HepG2 (cell line): ENCODE data around the gene AXIN1. TPM values are rescaled to one million over a fixed set of nuclear protein-coding genes. Genes with fewer than 3 reads are reported as not detected.

Experiments used
- ARHGAP35 ChIP-seq: sonication (generic); formaldehyde crosslinking; IDR thresholded peaks from 2 replicates; pipeline ENCODE4 v1.9.0; 2022; ENCODE audit warnings: mild to moderate bottlenecking, inconsistent platforms, moderate library complexity, missing genetic modification reagents, borderline replicate concordance
- ARID2 ChIP-seq: sonication (generic); formaldehyde crosslinking; IDR thresholded peaks from 2 replicates; pipeline ENCODE4 v1.8.1; 2022; ENCODE audit warnings: mild to moderate bottlenecking, missing genetic modification reagents, borderline replicate concordance
- ATM ChIP-seq: fragments of 450-650 bp; IDR thresholded peaks from 2 replicates; pipeline ENCODE4 v1.7.1; 2017; ENCODE audit warnings: mild to moderate bottlenecking, borderline replicate concordance
- BRCA1 ChIP-seq: sonication (generic); formaldehyde crosslinking; IDR thresholded peaks from 2 replicates; pipeline ENCODE4 v1.4.0; 2020; ENCODE audit warnings: missing genetic modification reagents
- CCDC6 ChIP-seq: sonication (generic); formaldehyde crosslinking; IDR thresholded peaks from 2 replicates; pipeline ENCODE4 v1.8.1; 2022; ENCODE audit warnings: mild to moderate bottlenecking, missing genetic modification reagents, moderate library complexity
- EED ChIP-seq: sonication (generic); formaldehyde crosslinking; IDR thresholded peaks from 2 replicates; pipeline ENCODE4 v1.5.0; 2020; ENCODE audit warnings: mild to moderate bottlenecking, missing genetic modification reagents
- GATAD2A ChIP-seq: IDR thresholded peaks from 2 replicates; pipeline ENCODE4 v1.6.1; 2016
- HMG20B ChIP-seq: conservative IDR thresholded peaks from 2 replicates; pipeline ENCODE4 v1.6.1; 2016; ENCODE audit warnings: missing genetic modification reagents, missing compliant biosample characterization
- KLF16 ChIP-seq, 2 experiments: sonication (generic) in 1 of 2; formaldehyde crosslinking in 1 of 2; IDR thresholded peaks; 2 replicates each; pipeline versions ENCODE4 v1.6.1 to v1.8.0; 2016 to 2023; ENCODE audit warnings: missing genetic modification reagents in 2 of 2, missing compliant biosample characterization in 1 of 2
- MYC ChIP-seq: sonication (generic); formaldehyde crosslinking; IDR thresholded peaks from 2 replicates; pipeline ENCODE4 v1.9.0; 2021; ENCODE audit warnings: missing genetic modification reagents, borderline replicate concordance
- NFRKB ChIP-seq: fragments of 450-650 bp; IDR thresholded peaks from 2 replicates; pipeline ENCODE4 v1.6.1; 2017
- PAF1 ChIP-seq: IDR thresholded peaks from 2 replicates; pipeline ENCODE4 v1.6.1; 2016; ENCODE audit warnings: missing genetic modification reagents, missing compliant biosample characterization
- PAX8 ChIP-seq: sonication (generic); formaldehyde crosslinking; IDR thresholded peaks from 2 replicates; pipeline ENCODE4 v1.8.0; 2022; ENCODE audit warnings: mild to moderate bottlenecking, missing genetic modification reagents, borderline replicate concordance
- SNAI1 ChIP-seq: sonication (generic); formaldehyde crosslinking; IDR thresholded peaks from 2 replicates; pipeline ENCODE4 v1.5.0; 2020; ENCODE audit warnings: mild to moderate bottlenecking, missing genetic modification reagents, borderline replicate concordance
- THYN1 ChIP-seq: sonication (generic); formaldehyde crosslinking; IDR thresholded peaks from 2 replicates; pipeline ENCODE4 v1.8.1; 2023; ENCODE audit warnings: low read depth, mild to moderate bottlenecking, moderate library complexity, missing genetic modification reagents, borderline replicate concordance
- ZNF235 ChIP-seq: sonication (generic); formaldehyde crosslinking; IDR thresholded peaks from 2 replicates; pipeline ENCODE4 v1.8.1; 2023; ENCODE audit warnings: mild to moderate bottlenecking, missing genetic modification reagents, borderline replicate concordance
- ZNF264 ChIP-seq: sonication (generic); formaldehyde crosslinking; IDR thresholded peaks from 2 replicates; pipeline ENCODE4 v1.4.0; 2020; ENCODE audit warnings: missing genetic modification reagents
- ZNF354B ChIP-seq: sonication (generic); formaldehyde crosslinking; IDR thresholded peaks from 2 replicates; pipeline ENCODE4 v1.8.0; 2022; ENCODE audit warnings: mild to moderate bottlenecking, missing genetic modification reagents
- ZNF460 ChIP-seq: sonication (generic); formaldehyde crosslinking; IDR thresholded peaks from 2 replicates; pipeline ENCODE4 v1.5.1; 2020; ENCODE audit warnings: missing genetic modification reagents, mild to moderate bottlenecking, borderline replicate concordance
- ZNF468 ChIP-seq: sonication (generic); formaldehyde crosslinking; IDR thresholded peaks from 2 replicates; pipeline ENCODE4 v1.8.0; 2022; ENCODE audit warnings: mild to moderate bottlenecking, moderate library complexity, missing genetic modification reagents
- ZNF510 ChIP-seq: sonication (generic); formaldehyde crosslinking; IDR thresholded peaks from 2 replicates; pipeline ENCODE4 v1.4.0; 2020; ENCODE audit warnings: low read depth, mild to moderate bottlenecking, missing genetic modification reagents
- ZNF773 ChIP-seq: sonication (generic); formaldehyde crosslinking; IDR thresholded peaks from 2 replicates; pipeline ENCODE4 v1.4.0; 2020; ENCODE audit warnings: missing genetic modification reagents, borderline replicate concordance
- ZNF816 ChIP-seq: sonication (generic); formaldehyde crosslinking; IDR thresholded peaks from 2 replicates; pipeline ENCODE4 v1.8.0; 2022; ENCODE audit warnings: missing genetic modification reagents, mild to moderate bottlenecking, borderline replicate concordance
- ZNF878 ChIP-seq: sonication (generic); formaldehyde crosslinking; IDR thresholded peaks from 2 replicates; pipeline ENCODE4 v1.8.1; 2023; ENCODE audit warnings: mild to moderate bottlenecking, missing genetic modification reagents, moderate library complexity
- polyA plus RNA-seq, 8 experiments: library from polyadenylated mRNA; depleted of rRNA in 3 of 8; stranded (reverse) in 7 of 8; unstranded in 1 of 8; fragments of >200 nt; fragmentation: Illumina TruSeq in 4 of 8; extraction: Trizol in 4 of 8; gene quantifications; 2 replicates each; pipeline versions ENCODE4 v1.2.1 to v1.2.3, GENCODE V29; 2011 to 2016; ENCODE audit warnings: low read depth in 4 of 8, missing spikeins in 1 of 8, mixed read lengths in 1 of 8; ENCODE audit not compliant: insufficient read depth in 1 of 8
- total RNA-seq, 5 experiments: library from RNA; depleted of rRNA; stranded (reverse); fragments of >200 nt; fragmentation: Illumina TruSeq; extraction: Trizol; gene quantifications; 2 replicates each; pipeline ENCODE4 v1.2.3, GENCODE V29; 2016; ENCODE audit warnings: low read depth in 1 of 5
- TF ChIP-seq, protein P1 (sequence below): IDR thresholded peaks from 2 replicates; pipeline ENCODE4 v1.6.1; 2016; ENCODE audit warnings: missing compliant biosample characterization, missing genetic modification reagents, borderline replicate concordance
- TF ChIP-seq, protein P2 (sequence below): IDR thresholded peaks from 2 replicates; pipeline ENCODE4 v1.6.1; 2018; ENCODE audit warnings: missing genetic modification reagents
- TF ChIP-seq, protein P3 (sequence below): sonication (generic); formaldehyde crosslinking; IDR thresholded peaks from 2 replicates; pipeline ENCODE4 v1.4.0; 2020; ENCODE audit warnings: mild to moderate bottlenecking, missing genetic modification reagents

The AXIN1 gene
- total and polyA plus RNA-seq, 2 of the 13 experiments (the other 11 are each of a cell fraction or from before 2014, with no cell fraction given) = 24.0 to 26.0 TPM

DNA sequence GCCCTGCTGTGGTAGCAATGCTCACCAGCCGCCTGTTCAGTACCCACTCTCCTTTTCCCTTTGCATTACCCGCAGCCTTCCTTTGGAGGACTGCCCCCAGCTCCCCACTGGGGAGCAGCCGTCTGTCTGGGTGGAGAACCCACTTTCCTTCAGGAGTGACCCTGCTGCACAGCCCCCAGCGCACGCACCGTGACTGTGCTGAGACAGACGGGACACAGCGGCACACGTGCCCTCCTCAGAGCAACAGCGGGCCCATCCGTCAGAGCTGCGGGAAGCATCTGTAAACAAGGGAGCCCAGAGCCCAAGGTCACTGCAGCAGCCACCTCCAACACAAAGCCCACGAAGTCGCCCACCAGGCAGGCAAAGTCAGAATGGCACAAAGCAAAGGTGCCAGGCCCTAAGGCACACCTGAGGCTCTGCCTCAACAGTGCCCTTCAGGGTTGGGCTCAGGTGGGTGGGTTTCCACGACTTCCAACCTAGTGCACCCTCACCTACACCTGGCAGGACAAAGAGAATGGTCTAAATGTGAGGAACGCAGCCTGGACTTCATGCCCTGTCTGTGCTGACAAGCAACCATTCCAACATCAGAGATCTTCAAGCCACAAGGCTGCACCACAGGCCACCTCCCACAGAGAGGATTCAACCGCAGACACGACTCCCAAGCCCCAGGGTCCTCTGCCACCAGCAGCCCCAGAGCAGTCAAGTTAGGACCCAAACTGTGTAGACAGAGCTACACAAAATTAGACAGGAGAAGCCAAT lies 9.9 kb downstream of the AXIN1 start (continued):
- TF ChIP-seq EED (CRISPR knock-in tag) = no peak
- no peak for TF ChIP-seq ZNF510 (CRISPR knock-in tag)
- peak; percentile 55; the same call in 1 of the 2 replicates for TF ChIP-seq ZNF264
- peak; percentile 76; the same call in 1 of the 2 replicates for TF ChIP-seq PAF1
- no peak for TF ChIP-seq NFRKB
- peak; percentile 72; the same call in 1 of the 2 replicates for TF ChIP-seq CCDC6 (CRISPR knock-in tag)
- TF ChIP-seq, protein P1, sequence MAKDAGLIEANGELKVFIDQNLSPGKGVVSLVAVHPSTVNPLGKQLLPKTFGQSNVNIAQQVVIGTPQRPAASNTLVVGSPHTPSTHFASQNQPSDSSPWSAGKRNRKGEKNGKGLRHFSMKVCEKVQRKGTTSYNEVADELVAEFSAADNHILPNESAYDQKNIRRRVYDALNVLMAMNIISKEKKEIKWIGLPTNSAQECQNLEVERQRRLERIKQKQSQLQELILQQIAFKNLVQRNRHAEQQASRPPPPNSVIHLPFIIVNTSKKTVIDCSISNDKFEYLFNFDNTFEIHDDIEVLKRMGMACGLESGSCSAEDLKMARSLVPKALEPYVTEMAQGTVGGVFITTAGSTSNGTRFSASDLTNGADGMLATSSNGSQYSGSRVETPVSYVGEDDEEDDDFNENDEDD (CRISPR knock-in tag) = peak; percentile 75; the same call in 1 of the 2 replicates
- peak; percentile 89 for TF ChIP-seq BRCA1 (CRISPR knock-in tag)
- TF ChIP-seq ZNF816 (CRISPR knock-in tag) = no peak
- TF ChIP-seq ARHGAP35 (CRISPR knock-in tag) = peak; percentile 63; the same call in 1 of the 2 replicates
- TF ChIP-seq ZNF354B = no peak
- peak; percentile 87 for TF ChIP-seq GATAD2A (CRISPR knock-in tag)
- no peak for TF ChIP-seq ARID2
- TF ChIP-seq MYC = peak; percentile 95
- TF ChIP-seq ZNF878 (CRISPR knock-in tag) = 0 out of 2 replicates have a peak, but pooled peaks have one; percentile 39
- no peak for TF ChIP-seq ZNF235 (CRISPR knock-in tag)
- TF ChIP-seq, protein P2, sequence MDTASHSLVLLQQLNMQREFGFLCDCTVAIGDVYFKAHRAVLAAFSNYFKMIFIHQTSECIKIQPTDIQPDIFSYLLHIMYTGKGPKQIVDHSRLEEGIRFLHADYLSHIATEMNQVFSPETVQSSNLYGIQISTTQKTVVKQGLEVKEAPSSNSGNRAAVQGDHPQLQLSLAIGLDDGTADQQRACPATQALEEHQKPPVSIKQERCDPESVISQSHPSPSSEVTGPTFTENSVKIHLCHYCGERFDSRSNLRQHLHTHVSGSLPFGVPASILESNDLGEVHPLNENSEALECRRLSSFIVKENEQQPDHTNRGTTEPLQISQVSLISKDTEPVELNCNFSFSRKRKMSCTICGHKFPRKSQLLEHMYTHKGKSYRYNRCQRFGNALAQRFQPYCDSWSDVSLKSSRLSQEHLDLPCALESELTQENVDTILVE (CRISPR knock-in tag) = no peak
- TF ChIP-seq ZNF468 (CRISPR knock-in tag) = 0 out of 2 replicates have a peak, but pooled peaks have one; percentile 30
- 0 out of 4 replicates have a peak, but pooled peaks of 1 of the 2 experiments have one; percentile 23 for TF ChIP-seq KLF16 (CRISPR knock-in tag; IDR thresholded peaks at IDR 0.05)
- TF ChIP-seq SNAI1 = no peak
- no peak for TF ChIP-seq ZNF773 (CRISPR knock-in tag)
- no peak for TF ChIP-seq PAX8
- no peak for TF ChIP-seq ZNF460 (CRISPR knock-in tag)
- TF ChIP-seq, protein P3, sequence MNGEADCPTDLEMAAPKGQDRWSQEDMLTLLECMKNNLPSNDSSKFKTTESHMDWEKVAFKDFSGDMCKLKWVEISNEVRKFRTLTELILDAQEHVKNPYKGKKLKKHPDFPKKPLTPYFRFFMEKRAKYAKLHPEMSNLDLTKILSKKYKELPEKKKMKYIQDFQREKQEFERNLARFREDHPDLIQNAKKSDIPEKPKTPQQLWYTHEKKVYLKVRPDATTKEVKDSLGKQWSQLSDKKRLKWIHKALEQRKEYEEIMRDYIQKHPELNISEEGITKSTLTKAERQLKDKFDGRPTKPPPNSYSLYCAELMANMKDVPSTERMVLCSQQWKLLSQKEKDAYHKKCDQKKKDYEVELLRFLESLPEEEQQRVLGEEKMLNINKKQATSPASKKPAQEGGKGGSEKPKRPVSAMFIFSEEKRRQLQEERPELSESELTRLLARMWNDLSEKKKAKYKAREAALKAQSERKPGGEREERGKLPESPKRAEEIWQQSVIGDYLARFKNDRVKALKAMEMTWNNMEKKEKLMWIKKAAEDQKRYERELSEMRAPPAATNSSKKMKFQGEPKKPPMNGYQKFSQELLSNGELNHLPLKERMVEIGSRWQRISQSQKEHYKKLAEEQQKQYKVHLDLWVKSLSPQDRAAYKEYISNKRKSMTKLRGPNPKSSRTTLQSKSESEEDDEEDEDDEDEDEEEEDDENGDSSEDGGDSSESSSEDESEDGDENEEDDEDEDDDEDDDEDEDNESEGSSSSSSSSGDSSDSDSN (CRISPR knock-in tag) = peak; percentile 82
- no peak for TF ChIP-seq HMG20B
- TF ChIP-seq THYN1 (CRISPR knock-in tag) = no peak
- no peak for TF ChIP-seq ATM
